T-cell (primary cell): ENCODE data around the gene SNRPA1. TPM values are rescaled to one million over a fixed set of nuclear protein-coding genes. Genes with fewer than 3 reads are reported as not detected.

ENCODE experiments used
- ATAC-seq, 4 experiments: fragments of 200-7000 bp in 3 of 4; fragments of 150-1000 bp in 1 of 4; cut with Tn5 transposase; replicated peaks in 1 of 4; 1 replicate in 3 of 4; 2 replicates in 1 of 4; pipeline ENCODE4 v1.10.0; 2021; ENCODE audit warnings: moderate library complexity in 3 of 4, mild to moderate bottlenecking in 2 of 4, moderate number of reproducible peaks in 1 of 4
- CTCF ChIA-PET, 2 donors: fragments of 300-600 bp; sonication (Branson Sonifier 250); formaldehyde crosslinking; loops; one replicate each; lab custom pipeline; 2022; ENCODE audit warnings: antibody characterized with exemption in 2 of 2; lab: Charles Lee
- POLR2A ChIA-PET, 2 donors: fragments of 300-600 bp; sonication (Branson Sonifier 250); formaldehyde crosslinking; loops; one replicate each; lab custom pipeline; 2022; ENCODE audit warnings: antibody characterized with exemption in 2 of 2; lab: Charles Lee
- DNase-seq, 35 experiments: peaks; one replicate each; pipeline versions ENCODE4 v3.0.0 to v3.0.0-alpha.2; 2013 to 2023
- H3K27ac ChIP-seq: one replicate; pipeline ENCODE4 v1.5.1; 2013; ENCODE audit warnings: low read length
- H3K27me3 ChIP-seq, 2 experiments: replicated peaks in 1 of 2; 1 replicate in 1 of 2; 2 replicates in 1 of 2; pipeline versions ENCODE4 v1.6.1 to v1.7.0; 2013; ENCODE audit warnings: low read length in 1 of 2, mixed read lengths in 1 of 2; ENCODE audit not compliant: control insufficient read depth in 2 of 2, insufficient read depth in 2 of 2; ENCODE audit errors: extremely low read depth in 1 of 2
- H3K36me3 ChIP-seq, 2 donors: 1 replicate in 1 of 2; 2 replicates in 1 of 2; pipeline versions ENCODE4 v1.6.1 to v1.7.0; 2013; ENCODE audit warnings: low read length in 1 of 2; ENCODE audit not compliant: control insufficient read depth in 2 of 2, insufficient read depth in 1 of 2; ENCODE audit errors: extremely low read depth in 1 of 2
- H3K4me1 ChIP-seq, 2 experiments: 1 replicate in 1 of 2; 2 replicates in 1 of 2; pipeline versions ENCODE4 v1.6.1 to v1.7.0; 2013; ENCODE audit warnings: low read length in 2 of 2, mixed read lengths in 1 of 2; ENCODE audit not compliant: insufficient read depth in 2 of 2, control insufficient read depth in 1 of 2; ENCODE audit errors: extremely low read depth in 1 of 2
- H3K4me3 ChIP-seq, 2 donors: 1 replicate in 1 of 2; 2 replicates in 1 of 2; pipeline versions ENCODE4 v1.5.1 to v1.7.0; 2013; ENCODE audit warnings: mild to moderate bottlenecking in 2 of 2, low read length in 1 of 2, moderate library complexity in 1 of 2; ENCODE audit not compliant: control insufficient read depth in 1 of 2; ENCODE audit errors: extremely low read depth in 1 of 2
- H3K9me3 ChIP-seq: 2 replicates; pipeline ENCODE4 v1.7.0; 2013
- H3K27ac Mint-ChIP-seq, 2 donors: one replicate each; pipeline ENCODE4 v1.8.0; 2020 to 2021; ENCODE audit warnings: mild to moderate bottlenecking in 2 of 2, mixed read lengths in 2 of 2
- H3K27me3 Mint-ChIP-seq, 2 donors: one replicate each; pipeline ENCODE4 v1.8.0; 2021 to 2022; ENCODE audit warnings: mixed read lengths in 2 of 2
- H3K36me3 Mint-ChIP-seq: one replicate; pipeline ENCODE4 v1.8.0; 2021; ENCODE audit warnings: mixed read lengths
- H3K4me1 Mint-ChIP-seq, 3 donors: one replicate each; pipeline ENCODE4 v1.8.0; 2020 to 2022; ENCODE audit warnings: mixed read lengths in 3 of 3, mild to moderate bottlenecking in 1 of 3
- H3K4me3 Mint-ChIP-seq, 3 donors: one replicate each; pipeline ENCODE4 v1.8.0; 2020 to 2022; ENCODE audit warnings: mild to moderate bottlenecking in 3 of 3, mixed read lengths in 3 of 3, moderate library complexity in 3 of 3
- H3K9me3 Mint-ChIP-seq, 3 donors: one replicate each; pipeline ENCODE4 v1.8.0; 2020 to 2022; ENCODE audit warnings: mixed read lengths in 3 of 3
- WGBS: methylation state at CpG from one replicate; pipeline ENCODE4 v1.1.5; 2013; ENCODE audit warnings: missing lambda C conversion rate; ENCODE audit not compliant: insufficient coverage; 5-methylcytosine and 5-hydroxymethylcytosine counted together
- total RNA-seq, 35 experiments: library from RNA in 6 of 35; stranded (reverse) in 6 of 35; fragments of 120-200 nt in 1 of 35; gene quantifications; one replicate each; pipeline versions ENCODE4 v1.2.1 to v1.2.4 and lab custom pipeline; 2013 to 2026

Gene SNRPA1
- total RNA-seq, 5 donors from 2014 or later (not counting 1 experiment from before 2014, with no cell fraction given) = 77.0 to 199 (median 97.0) TPM

DNA sequence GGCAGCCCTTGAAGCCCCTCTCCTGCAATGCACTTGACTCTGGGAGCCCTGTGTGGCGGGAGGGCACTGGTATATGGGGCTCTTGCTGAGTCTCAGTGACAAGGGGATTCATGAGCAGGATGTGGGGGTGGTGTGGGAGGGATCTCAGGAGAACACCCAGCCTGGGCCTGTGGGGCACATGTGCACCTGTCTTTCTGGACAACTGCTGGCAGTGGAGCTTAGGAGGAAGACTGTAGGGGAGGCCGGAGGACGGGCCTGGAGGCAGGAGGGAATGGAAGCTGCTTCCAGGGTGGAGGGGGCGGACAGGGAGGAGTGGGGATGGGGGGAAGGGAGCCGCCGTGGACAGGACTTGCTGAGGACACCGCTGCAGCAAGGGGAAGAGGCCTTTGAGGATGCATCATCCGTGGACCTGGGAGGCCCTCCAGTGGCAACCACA, 10.8 kb upstream of the SNRPA1 start:
- ATAC-seq (no peak), DNase-seq (no peak)
- ChIA-PET POLR2A (no interaction called here), CTCF (interaction anchor here (0.6 to 1.5 kb wide), 3 partner anchors 9 to 138 kb away, joined by 3 read pairs; no protein-coding TSS in a partner anchor)
- Histone ChIP-seq H3K36me3 (no peaks in the 10 kb centered on the region), H3K4me1 (no peaks in the 10 kb centered on the region), H3K27me3 (peaks cover 0 to 42% of the 10 kb centered on the region in 2 experiments), H3K4me3 (no peak overlapping the region), H3K9me3 (no peaks in the 10 kb centered on the region), H3K27ac (no peak overlapping the region)
- WGBS = 78% methylated on average over 7 of the region's 8 CpGs
- no peaks in the 10 kb centered on the region for H3K4me1 Mint-ChIP-seq
- no peaks in the 10 kb centered on the region for H3K9me3 Mint-ChIP-seq
- no peak overlapping the region for H3K4me3 Mint-ChIP-seq
- H3K27me3 Mint-ChIP-seq = peaks cover 0 to 7% of the 10 kb centered on the region in 2 donors
- no peak overlapping the region for H3K27ac Mint-ChIP-seq
- no peaks in the 10 kb centered on the region for H3K36me3 Mint-ChIP-seq

- Mint-ChIP-seq H3K9me3 (no peaks in the 10 kb centered on the region), H3K4me3 (no peak overlapping the region), H3K4me1 (peaks cover 0 to 3% (median 0%) of the 10 kb centered on the region in 3 donors), H3K27me3 (peaks cover 0 to 7% of the 10 kb centered on the region in 2 donors), H3K36me3 (no peaks in the 10 kb centered on the region), H3K27ac (no peak overlapping the region)
- Histone ChIP-seq H3K27ac (no peak overlapping the region), H3K36me3 (no peaks in the 10 kb centered on the region), H3K27me3 (peaks cover 0 to 28% of the 10 kb centered on the region in 2 experiments), H3K4me1 (no peaks in the 10 kb centered on the region), H3K4me3 (no peak overlapping the region), H3K9me3 (no peaks in the 10 kb centered on the region)
- POLR2A ChIA-PET = no interaction called here
- DNase-seq (no peak), ATAC-seq (no peak)
- WGBS = 100% methylated on average over 1 of the region's 4 CpGs
- CTCF ChIA-PET = no interaction called here
These were observed 8.4 kb upstream of the SNRPA1 start for GRCh38 chr15:101303408-101303807.

- Mint-ChIP-seq H3K36me3 (peaks cover 5% of the 10 kb centered on the region), H3K27me3 (no peaks in the 10 kb centered on the region), H3K4me3 (peak overlapping the region; percentile 94 to 98 (median 96)), H3K4me1 (peaks cover 36 to 39% (median 37%) of the 10 kb centered on the region in 3 donors), H3K9me3 (no peaks in the 10 kb centered on the region), H3K27ac (no peak overlapping the region)
- Histone ChIP-seq H3K4me1 (peaks cover 19 to 21% of the 10 kb centered on the region in 2 experiments), H3K27me3 (no peaks in the 10 kb centered on the region), H3K36me3 (no peaks in the 10 kb centered on the region), H3K4me3 (no peak overlapping the region), H3K9me3 (no peaks in the 10 kb centered on the region), H3K27ac (no peak overlapping the region)
- ChIA-PET POLR2A (interaction anchor here in 1 of 2 donors (0.7 kb wide), 1 partner anchor 345 kb away, joined by 4 read pairs; no protein-coding TSS in a partner anchor), CTCF (interaction anchor here (0.7 to 5.3 kb wide), 6 partner anchors 8 to 350 kb away, joined by 4 to 27 read pairs (median 8); no protein-coding TSS in a partner anchor)
- DNase-seq = no peak
- no peak for ATAC-seq
- WGBS = no CpG with 5 or more reads among the region's 9 CpGs
These were observed 1.7 kb upstream of the SNRPA1 start for GRCh38 chr15:101296418-101297405.

GRCh38 chr15:101295607-101296161, 636 bp upstream of the SNRPA1 start:
- Mint-ChIP-seq H3K9me3 (no peaks in the 10 kb centered on the region), H3K36me3 (peaks cover 8% of the 10 kb centered on the region), H3K27ac (peak overlapping the region; percentile 87 to 91), H3K4me3 (peak overlapping the region; percentile 94 to 98 (median 96)), H3K4me1 (peaks cover 41 to 45% (median 44%) of the 10 kb centered on the region in 3 donors), H3K27me3 (no peaks in the 10 kb centered on the region)
- ATAC-seq (no peak), DNase-seq (no peak)
- Histone ChIP-seq H3K36me3 (no peaks in the 10 kb centered on the region), H3K9me3 (no peaks in the 10 kb centered on the region), H3K4me1 (peaks cover 19 to 23% of the 10 kb centered on the region in 2 experiments), H3K4me3 (peak overlapping the region; percentile 77 to 96), H3K27me3 (no peaks in the 10 kb centered on the region), H3K27ac (peak overlapping the region; percentile 82)
- CTCF ChIA-PET = interaction anchor here (0.7 to 5.3 kb wide), 6 partner anchors 11 to 353 kb away, joined by 3 to 27 read pairs (median 7); no protein-coding TSS in a partner anchor
- POLR2A ChIA-PET = interaction anchor here in 1 of 2 donors (0.7 kb wide), 1 partner anchor 346 kb away, joined by 4 read pairs; no protein-coding TSS in a partner anchor
- 5% methylated on average over 4 of the region's 20 CpGs for WGBS

DNA sequence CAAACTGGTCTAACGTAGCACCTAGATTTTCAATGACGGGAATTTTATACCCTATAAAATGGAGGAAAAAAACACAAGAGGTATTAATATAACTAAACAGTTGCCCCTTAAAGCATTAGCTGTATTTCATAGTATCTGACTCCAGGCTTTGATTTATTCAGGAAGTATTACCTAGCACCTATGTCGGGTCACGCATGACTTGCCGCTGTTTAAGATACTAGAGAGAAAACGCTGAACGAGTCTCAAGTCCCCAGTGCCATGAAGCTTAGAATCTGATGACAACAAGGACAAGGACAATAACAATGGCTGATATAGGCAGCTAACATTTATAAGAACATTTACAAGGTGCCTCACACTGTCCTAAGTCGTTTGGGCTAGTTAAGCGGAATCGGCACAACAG, 1.9 kb downstream of the SNRPA1 start:
- Mint-ChIP-seq H3K9me3 (no peaks in the 10 kb centered on the region), H3K27me3 (no peaks in the 10 kb centered on the region), H3K4me3 (peak overlapping the region; percentile 94 to 98 (median 96)), H3K27ac (peak overlapping the region; percentile 92 to 94), H3K4me1 (peaks cover 51 to 64% (median 58%) of the 10 kb centered on the region in 3 donors), H3K36me3 (peaks cover 26% of the 10 kb centered on the region)
- Histone ChIP-seq H3K4me1 (peaks cover 23 to 29% of the 10 kb centered on the region in 2 experiments), H3K27me3 (no peaks in the 10 kb centered on the region), H3K4me3 (peak overlapping the region; percentile 77 to 96), H3K27ac (no peak overlapping the region), H3K36me3 (peaks cover 0 to 13% of the 10 kb centered on the region in 2 donors), H3K9me3 (no peaks in the 10 kb centered on the region)
- CTCF ChIA-PET = interaction anchor here (0.7 to 5.3 kb wide), 5 partner anchors 8 to 348 kb away, joined by 3 to 27 read pairs (median 4); no protein-coding TSS in a partner anchor
- ATAC-seq (no peak), DNase-seq (peak in 1 of 35 experiments; percentile 22)
- WGBS = 40% methylated on average over 8 of the region's 10 CpGs
- POLR2A ChIA-PET = interaction anchor here (0.7 to 1.1 kb wide), 2 partner anchors 23 to 349 kb away, joined by 3 to 4 read pairs; no protein-coding TSS in a partner anchor
